ENCODE data around the gene MANSC4.

Gene MANSC4

DNA sequence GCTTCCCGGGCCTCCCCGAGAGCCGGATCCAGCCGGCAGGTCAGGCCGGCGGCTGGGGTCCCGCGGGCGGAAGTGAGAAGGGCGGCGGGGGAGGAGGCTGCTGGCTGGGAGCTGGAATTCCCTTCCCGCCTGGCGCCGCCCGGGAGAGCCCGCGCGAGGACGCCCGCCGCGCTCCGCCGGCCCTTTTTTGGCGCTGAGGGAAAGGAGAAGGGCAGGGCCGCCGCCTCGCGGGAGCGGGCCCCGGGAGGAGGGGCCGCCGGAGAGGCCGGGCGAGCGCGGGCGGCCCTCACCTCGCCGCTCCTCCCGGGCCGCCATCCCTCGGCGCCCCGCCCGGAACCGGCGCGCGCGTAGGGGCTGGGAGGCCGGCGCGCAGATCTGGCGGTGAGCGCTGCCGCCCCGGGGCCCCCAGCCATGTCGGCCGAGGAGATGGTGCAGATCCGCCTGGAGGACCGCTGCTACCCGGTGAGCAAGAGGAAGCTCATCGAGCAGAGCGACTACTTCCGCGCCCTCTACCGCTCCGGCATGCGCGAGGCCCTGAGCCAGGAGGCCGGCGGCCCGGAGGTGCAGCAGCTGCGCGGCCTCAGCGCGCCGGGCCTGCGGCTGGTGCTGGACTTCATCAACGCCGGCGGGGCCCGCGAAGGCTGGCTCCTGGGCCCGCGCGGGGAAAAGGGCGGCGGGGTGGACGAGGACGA is at the start of gene MANSC4, which contains the start of gene KLHL42:
TSS of gene MANSC4 (minus strand) at position 317 of the 692 bp plus-strand sequence. CDS start 8,960 bp downstream, outside the sequence.
TSS of gene KLHL42 (plus strand) at position 314 of the 692 bp plus-strand sequence. CDS start at position 412, 98 bp downstream.
- peak; percentile 32 for DNase-seq (ENCODE audit: low read depth)

GRCh38 chr12:27828196-27828595 is 48.2 kb upstream of the MANSC4 start:
- no peak for DNase-seq (ENCODE audit: low read depth)

DNA sequence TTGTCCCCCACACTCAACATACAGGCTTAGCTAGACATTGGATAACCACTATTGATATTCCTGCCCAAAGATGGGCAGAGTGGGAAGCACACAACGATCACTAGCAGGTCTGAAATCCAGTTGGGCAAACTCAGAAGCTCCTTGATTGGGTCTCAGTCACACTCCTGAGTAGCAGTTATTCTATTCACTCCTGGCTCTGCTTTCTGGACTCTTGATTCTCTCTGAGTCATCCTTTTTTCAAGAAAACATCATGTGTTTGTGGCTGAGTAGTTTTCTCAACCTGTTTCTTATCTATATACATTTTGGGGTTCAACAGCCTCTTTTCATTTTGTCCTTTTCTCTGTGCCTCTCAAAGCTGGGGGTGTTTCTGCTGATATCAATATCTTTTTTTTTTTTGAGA is 46.0 kb upstream of the MANSC4 start:
- DNase-seq (ENCODE audit: low read depth), result no peak

DNA sequence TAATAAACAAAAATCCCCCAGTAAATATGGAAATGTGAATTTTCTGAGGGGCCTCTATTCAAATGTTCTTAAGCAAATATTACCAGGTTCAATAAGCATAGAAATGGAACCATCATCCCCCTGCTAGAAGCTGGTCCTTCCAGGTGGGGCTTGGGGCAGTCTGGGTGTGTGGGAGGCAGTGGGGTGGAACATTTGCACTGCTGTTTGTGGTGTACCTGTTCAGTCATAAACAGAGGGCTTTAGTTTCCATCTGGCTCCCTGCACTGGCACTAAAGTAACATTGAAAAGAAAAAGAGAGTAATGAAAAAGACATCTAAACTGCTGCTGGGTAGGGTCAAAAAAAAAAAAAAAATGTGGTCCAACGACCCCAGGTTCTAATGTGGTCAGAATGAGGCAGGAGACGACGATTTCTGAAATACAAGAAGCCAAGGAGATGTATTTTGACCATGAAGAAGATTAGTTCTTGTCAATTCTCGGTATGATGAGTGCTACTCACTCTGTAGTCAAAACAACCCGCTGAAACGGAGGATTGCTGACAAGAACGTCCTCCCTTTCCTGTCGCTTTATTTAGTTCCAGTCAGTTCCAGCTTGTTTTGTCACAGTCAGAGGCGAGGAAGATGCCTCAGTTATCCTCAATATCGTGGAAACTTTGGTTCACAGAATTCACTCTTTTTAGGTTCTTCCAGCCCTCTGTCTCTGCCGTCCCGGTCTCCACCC is 44.2 kb upstream of the MANSC4 start:
- DNase-seq (ENCODE audit: low read depth), result no peak

DNA sequence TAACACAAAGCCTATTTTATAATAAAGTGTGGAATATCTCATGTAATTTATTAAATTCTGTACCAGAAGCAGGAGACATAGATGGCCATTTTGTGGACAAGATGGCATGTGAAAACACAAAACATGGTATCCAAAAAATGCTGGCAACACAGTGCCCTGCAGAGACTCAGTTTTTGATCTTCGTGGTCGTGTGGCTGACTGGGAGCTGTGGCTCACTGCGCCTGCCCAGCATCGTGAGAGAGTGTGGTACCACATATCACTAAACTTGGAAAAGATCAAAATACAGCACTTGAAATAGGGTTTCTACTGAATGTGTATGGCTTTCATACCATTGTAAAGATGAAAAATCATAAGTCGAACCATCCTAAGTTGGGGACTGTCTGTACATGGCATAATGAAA is 43.0 kb upstream of the MANSC4 start:
- DNase-seq (ENCODE audit: low read depth), result no peak

GRCh38 chr12:27822076-27822712 is 42.2 kb upstream of the MANSC4 start:
- no peak for DNase-seq (ENCODE audit: low read depth)

GRCh38 chr12:27821259-27821973 is 41.4 kb upstream of the MANSC4 start:
- no peak for DNase-seq (ENCODE audit: low read depth)

GRCh38 chr12:27820564-27820963 is 40.5 kb upstream of the MANSC4 start:
- no peak for DNase-seq (ENCODE audit: low read depth)

GRCh38 chr12:27818401-27818918 is 38.4 kb upstream of the MANSC4 start:
- no peak for DNase-seq (ENCODE audit: low read depth)

GRCh38 chr12:27817766-27818165 is 37.7 kb upstream of the MANSC4 start:
- DNase-seq (ENCODE audit: low read depth), result no peak

- no peak for DNase-seq (ENCODE audit: low read depth)
Measured at GRCh38 chr12:27814851-27815591, 35.0 kb upstream of the MANSC4 start.

DNA sequence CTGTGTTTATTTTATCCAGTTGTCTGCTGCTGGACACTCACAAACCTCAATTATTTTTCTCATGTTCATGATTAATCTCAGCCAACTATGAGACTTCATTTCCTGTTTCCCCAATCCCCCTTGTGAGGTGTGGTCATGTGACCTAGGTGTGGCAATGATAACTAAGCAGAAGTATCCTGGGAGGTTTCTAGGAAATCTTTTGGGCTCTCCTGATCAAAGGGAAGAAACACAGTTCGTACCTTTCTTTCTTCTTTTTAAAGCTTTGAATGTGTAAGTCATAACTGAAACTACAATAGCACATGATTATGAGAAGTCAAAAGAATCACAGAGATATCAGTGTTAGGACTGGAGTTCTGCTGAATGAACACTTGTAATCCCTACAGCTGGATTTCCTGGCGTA is 34.4 kb upstream of the MANSC4 start:
- no peak for DNase-seq (ENCODE audit: low read depth)

DNA sequence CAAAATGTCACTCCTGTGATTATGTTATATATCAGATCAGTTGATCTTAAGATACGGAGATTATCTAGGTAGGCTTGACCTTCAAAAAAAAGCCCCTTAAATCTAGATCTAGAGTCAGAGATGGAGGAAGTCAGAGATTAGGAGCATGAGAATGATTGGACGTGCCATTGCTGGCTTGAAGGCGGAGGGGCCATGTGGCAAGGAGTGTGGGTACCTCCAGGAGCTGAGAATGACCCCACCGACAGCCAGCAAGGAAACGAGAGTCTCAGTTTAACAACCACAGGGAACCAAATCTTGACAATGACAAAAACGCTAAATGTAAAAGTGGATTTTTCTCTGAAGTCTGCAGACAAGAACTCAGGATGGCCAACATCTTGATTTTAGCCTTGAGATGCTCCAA is 32.5 kb upstream of the MANSC4 start:
- no peak for DNase-seq (ENCODE audit: low read depth)

GRCh38 chr12:27810756-27811155 is 30.7 kb upstream of the MANSC4 start:
- DNase-seq (ENCODE audit: low read depth), result no peak

DNA sequence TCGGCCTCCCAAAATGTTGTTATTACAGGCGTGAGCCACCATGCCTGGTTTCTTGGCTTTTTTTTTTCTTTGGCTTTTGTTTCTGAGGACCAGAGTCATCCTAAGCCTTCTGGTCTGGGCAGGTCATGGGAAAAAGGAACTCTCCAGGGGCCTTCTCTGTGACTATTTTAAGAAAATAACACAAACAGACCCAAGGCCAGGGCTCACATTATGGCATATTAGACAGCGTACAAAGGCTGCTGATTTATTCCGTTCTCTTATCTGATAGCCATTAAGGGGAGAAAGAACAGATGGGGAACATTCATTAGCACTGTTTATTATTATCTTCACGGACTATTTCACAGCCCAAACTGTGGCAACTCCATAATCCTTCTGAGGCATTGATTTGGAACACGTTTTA is 28.8 kb upstream of the MANSC4 start:
- no peak for DNase-seq (ENCODE audit: low read depth)

DNA sequence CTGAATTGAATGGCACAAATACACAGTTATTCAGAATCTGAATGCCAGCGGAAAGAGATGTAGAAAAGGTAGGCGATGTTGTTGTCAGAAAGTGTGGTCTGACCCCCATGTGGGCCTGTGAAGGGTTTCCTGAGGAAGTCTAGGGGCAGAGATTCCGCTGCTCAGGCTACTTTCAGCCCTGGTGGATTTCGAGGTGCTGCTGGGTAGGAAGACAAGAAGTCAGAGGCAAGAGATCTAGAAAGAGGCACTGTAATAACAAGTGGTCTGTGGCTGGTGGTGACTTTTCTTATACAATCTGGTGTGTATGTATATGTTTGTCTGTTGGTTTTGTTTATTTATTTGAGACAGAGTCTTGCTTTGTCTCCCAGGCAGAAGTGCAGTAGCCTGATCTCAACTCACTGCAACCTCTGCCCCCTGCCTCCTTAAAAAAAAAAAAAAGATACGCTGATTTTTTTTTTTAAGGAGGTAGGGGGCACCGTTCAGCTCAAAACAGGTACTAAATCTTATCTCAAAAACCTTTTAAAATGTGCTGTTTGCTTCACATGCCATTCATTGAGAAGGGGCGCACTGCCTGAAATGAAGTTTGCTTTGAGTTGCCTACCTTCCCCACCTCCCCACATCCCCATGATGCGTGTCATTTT is 27.1 kb upstream of the MANSC4 start:
- DNase-seq (ENCODE audit: low read depth), result no peak

DNA sequence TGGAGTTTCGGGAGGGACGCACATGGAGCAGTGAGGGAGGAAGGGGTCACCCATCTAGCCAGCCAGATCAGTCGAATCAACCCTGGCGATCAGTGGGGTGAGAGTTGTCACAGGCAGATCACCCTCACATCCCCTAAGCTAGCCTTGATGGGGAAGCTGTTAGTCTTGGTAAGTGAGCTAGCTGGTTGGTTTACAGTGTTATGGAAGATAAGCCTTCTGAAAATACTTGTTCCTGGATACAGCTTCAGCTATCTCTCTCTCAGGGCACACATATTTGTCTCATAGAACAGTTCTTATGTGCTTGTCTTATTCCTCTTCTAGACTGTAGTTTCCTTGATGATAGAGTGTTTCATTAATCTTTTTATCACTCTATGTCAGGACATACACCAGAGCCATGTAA is 26.2 kb upstream of the MANSC4 start:
- DNase-seq (ENCODE audit: low read depth), result no peak

- DNase-seq (ENCODE audit: low read depth), result no peak
Measured at GRCh38 chr12:27805238-27805637, 25.2 kb upstream of the MANSC4 start.

DNA sequence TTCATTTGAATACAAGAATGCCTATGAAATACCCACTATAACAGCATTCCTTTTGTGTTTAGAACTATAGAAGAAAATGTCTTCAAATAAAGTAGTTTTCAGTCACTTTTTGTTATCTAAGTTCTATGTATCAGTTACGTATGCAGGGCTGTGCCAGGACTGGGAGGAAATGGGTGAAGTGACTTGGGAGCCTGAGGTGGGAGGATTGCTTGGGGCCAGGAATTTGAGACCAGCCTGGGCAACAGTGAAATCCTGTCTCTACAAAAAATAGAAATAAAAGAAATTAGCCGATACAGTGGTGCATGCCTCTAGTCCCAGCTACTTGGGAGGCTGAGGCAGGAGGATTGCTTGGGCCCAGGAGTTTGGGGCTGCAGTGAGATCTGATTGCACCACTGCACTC is 22.9 kb upstream of the MANSC4 start:
- no peak for DNase-seq (ENCODE audit: low read depth)

DNA sequence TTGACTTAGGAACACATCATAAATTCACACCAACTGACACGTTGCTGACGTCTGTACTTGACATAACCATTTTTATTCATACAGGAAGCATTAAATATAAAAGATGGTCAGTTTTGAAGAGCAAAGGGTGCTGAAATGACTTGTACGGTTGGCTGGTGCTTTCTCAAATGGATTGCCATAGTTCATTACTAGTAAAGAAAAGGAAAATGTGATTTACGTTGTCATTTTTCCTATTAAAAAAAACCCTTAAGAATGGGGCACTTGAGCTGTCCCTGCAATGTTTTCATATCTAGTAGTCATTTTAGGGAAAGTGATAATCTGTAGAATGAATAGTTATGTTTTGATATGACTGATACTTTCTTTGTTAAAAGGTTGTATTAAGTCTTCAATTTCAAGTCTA is 22.5 kb upstream of the MANSC4 start:
- no peak for DNase-seq (ENCODE audit: low read depth)

GRCh38 chr12:27801630-27802029 is 21.6 kb upstream of the MANSC4 start:
- DNase-seq (ENCODE audit: low read depth), result no peak
